LoVo (cell line): ENCODE data around the gene AKIRIN2.
"Not testable (repeated sequence)": the region's sequence is repeated elsewhere in the genome, so short reads cannot be mapped to it uniquely, and the experiment has no call there.

Source experiments
- DNase-seq: peaks from one replicate; pipeline ENCODE4 v3.0.0-alpha.2; 2016; ENCODE audit warnings: low spot score

AKIRIN2 gene

GRCh38 chr6:87687893-87688292 is 14.1 kb downstream of the AKIRIN2 start:
- not testable (repeated sequence) for DNase-seq

- DNase-seq: no peak
Measured at GRCh38 chr6:87687296-87687695, 14.7 kb downstream of the AKIRIN2 start.

GRCh38 chr6:87686636-87687205 is 15.3 kb downstream of the AKIRIN2 start:
- not testable (repeated sequence) for DNase-seq

- DNase-seq: no peak
Measured at GRCh38 chr6:87684895-87685654, 17.0 kb downstream of the AKIRIN2 start.

- no peak for DNase-seq
Measured at GRCh38 chr6:87683890-87684289, 18.1 kb downstream of the AKIRIN2 start.

GRCh38 chr6:87682310-87682709 is 19.7 kb downstream of the AKIRIN2 start:
- no peak for DNase-seq

GRCh38 chr6:87675004-87675681 is 26.9 kb downstream of the AKIRIN2 start:
- no peak for DNase-seq

GRCh38 chr6:87674290-87674689 is 27.7 kb downstream of the AKIRIN2 start:
- DNase-seq: no peak

- no peak for DNase-seq
Measured at GRCh38 chr6:87673237-87673636, 28.8 kb downstream of the AKIRIN2 start.

- DNase-seq: no peak
Measured at GRCh38 chr6:87672641-87673040, 29.4 kb downstream of the AKIRIN2 start.

- DNase-seq: no peak
Measured at GRCh38 chr6:87671555-87672029, 30.4 kb downstream of the AKIRIN2 start.

GRCh38 chr6:87670707-87671106 is 31.3 kb downstream of the AKIRIN2 start:
- no peak for DNase-seq

- no peak for DNase-seq
Measured at GRCh38 chr6:87669051-87669450, 33.0 kb downstream of the AKIRIN2 start.

- DNase-seq: no peak
Measured at GRCh38 chr6:87668013-87668412, 34.0 kb downstream of the AKIRIN2 start.

GRCh38 chr6:87667032-87667431 is 35.0 kb downstream of the AKIRIN2 start:
- DNase-seq: no peak

- no peak for DNase-seq
Measured at GRCh38 chr6:87664921-87665485, 37.0 kb downstream of the AKIRIN2 start.

- no peak for DNase-seq
Measured at GRCh38 chr6:87663434-87663833, 38.6 kb downstream of the AKIRIN2 start.

- DNase-seq: no peak
Measured at GRCh38 chr6:87661503-87661902, 40.5 kb downstream of the AKIRIN2 start.

GRCh38 chr6:87661016-87661415 is 41.0 kb downstream of the AKIRIN2 start:
- DNase-seq: no peak

- no peak for DNase-seq
Measured at GRCh38 chr6:87660226-87660911, 41.7 kb downstream of the AKIRIN2 start.

GRCh38 chr6:87658516-87658915 is 43.5 kb downstream of the AKIRIN2 start:
- no peak for DNase-seq

GRCh38 chr6:87656857-87657256 is 45.2 kb downstream of the AKIRIN2 start:
- DNase-seq: no peak
